Measurements from ENCODE around the gene SEZ6L2.
"Not testable (repeated sequence)": the region's sequence is repeated elsewhere in the genome, so short reads cannot be mapped to it uniquely, and the experiment has no call there.

The SEZ6L2 gene

DNA sequence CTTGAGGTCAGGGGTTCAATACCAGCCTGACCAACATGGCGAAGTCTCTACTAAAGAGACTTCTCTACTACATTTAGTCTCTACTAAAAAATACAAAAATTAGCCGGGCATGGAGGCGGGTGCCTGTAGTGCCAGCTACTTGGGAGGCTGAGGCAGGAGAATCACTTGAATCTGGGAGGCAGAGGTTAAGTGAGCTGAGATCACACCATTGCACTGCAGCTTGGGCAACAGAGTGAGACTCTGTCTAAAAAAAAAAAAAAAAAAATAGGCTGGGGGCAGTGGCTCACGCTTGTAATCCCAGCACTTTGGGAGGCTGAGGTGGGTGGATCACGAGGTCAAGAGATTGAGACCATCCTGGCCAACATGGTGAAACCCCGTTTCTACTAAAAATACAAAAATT is 10.5 kb upstream of the SEZ6L2 start:
- DNase-seq = not testable (repeated sequence)

- DNase-seq = no peak
Observed at GRCh38 chr16:29909391-29909790, 10.0 kb upstream of the SEZ6L2 start.

- no peak for DNase-seq
Observed at GRCh38 chr16:29908719-29909220, 9.4 kb upstream of the SEZ6L2 start.

DNA sequence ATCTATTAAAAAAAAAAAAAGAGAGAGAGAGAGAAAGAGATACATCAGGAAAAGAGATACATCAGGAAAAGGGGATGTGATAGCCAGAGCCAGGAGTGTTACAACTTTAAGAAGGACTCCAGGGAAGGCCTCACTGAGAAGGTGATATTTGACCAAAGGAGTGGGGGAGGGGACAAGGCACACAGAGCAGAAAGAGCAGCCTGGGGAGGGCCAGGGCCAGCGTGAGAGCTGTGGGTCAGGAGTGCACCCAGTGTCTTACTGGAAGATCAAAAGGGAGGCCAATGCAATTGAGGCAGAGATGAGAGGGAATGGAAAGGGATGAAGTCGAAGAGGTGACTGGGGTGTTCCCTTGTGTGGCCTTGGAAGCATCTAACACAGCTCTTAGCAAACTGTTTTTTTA is 8.6 kb upstream of the SEZ6L2 start:
- DNase-seq = no peak

- no peak for DNase-seq
Observed at GRCh38 chr16:29906520-29907244, 7.3 kb upstream of the SEZ6L2 start.

DNA sequence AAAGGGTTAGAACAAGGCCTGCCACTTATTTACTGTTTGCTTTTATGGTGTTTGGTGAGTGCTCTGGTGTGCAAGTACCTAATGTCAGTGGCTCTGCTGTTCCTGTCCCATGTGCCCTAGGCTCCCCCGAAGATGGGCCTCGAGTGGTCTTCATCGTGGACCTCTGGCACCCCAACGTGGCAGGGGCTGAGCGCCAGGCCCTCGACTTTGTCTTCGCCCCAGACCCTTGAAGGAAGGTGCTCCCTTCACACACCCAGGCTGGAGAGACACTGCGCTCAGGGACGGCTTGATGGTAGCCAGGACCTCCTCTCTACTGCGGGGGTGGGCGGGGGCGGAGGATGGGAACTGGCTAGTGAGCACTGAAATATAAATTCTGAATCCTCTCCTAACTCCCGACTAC is 6.3 kb upstream of the SEZ6L2 start:
- DNase-seq = no peak

DNA sequence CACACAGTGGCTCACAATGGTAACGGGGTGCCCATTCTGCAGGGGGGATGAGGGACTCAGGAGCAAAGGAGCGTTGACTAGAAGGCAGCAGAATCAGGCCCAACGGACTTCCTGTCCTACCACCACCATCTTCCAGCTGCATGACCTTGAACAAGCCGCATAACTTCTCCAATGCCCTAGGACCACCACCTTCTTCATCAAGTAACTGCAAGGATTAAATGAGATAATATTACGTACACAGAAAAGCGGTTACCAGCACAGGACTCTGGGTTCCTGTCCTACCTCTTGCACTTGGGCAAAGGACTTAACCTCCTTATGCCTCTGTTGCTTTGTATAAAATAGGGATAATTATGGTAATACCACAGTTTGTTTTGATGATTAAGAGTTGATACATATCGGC is 5.6 kb upstream of the SEZ6L2 start:
- no peak for DNase-seq

- DNase-seq = no peak
Observed at GRCh38 chr16:29903590-29903989, 4.2 kb upstream of the SEZ6L2 start.

- no peak for DNase-seq
Observed at GRCh38 chr16:29901607-29901945, 2.2 kb upstream of the SEZ6L2 start.

GRCh38 chr16:29900888-29901606 is 1.7 kb upstream of the SEZ6L2 start:
- DNase-seq = no peak

DNA sequence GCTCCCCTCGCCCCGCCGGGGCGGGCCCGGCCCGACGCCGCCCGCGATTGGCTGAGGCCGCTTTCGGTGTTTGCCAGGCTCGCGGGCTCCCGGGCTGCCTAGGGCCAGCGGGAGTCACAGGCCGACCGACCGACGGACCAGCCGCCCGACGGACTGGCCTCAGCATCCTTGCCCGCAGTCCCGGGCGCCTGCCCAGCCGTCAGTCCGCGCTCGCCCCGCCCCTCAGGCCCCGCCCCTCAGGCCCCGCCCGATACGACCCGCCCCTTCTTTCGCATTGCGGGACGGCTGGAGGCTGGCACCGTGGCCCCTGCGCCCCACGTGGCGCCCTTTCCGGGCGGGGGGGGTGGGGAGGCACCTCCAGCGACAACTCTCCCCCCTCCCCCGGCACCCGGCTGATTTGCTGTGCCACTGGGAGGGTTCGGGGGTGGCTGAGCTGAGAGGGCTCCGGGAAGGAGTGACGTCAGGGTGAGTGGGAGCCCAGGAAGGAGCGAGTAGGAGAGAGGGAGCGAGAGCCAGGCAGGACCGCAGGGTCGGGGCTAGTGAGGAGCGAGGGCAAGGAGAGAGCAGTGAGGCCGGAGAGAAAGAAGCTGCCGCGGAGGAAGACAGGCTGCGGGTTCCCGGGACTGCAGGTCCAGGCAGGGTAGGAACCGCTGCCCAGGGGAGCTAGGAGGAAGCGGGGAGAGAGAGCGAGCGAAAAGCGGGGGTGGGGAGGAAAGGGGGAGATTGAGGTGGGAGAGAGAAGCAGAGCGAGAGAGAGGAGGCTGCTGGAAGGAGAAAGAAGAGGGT is 945 bp upstream of the SEZ6L2 start, which contains the start of gene ASPHD1:
ASPHD1 (plus strand) TSS at position 387 of the 786 bp plus-strand sequence. CDS start 484 bp downstream, outside the sequence.
- DNase-seq = peak; percentile 89

- no peak for DNase-seq
Observed at GRCh38 chr16:29898804-29899515, 390 bp downstream of the SEZ6L2 start.

- DNase-seq = peak; percentile 60
Observed at GRCh38 chr16:29898135-29898803, 1.1 kb downstream of the SEZ6L2 start.

GRCh38 chr16:29897333-29897732 is 2.0 kb downstream of the SEZ6L2 start:
- DNase-seq = no peak

DNA sequence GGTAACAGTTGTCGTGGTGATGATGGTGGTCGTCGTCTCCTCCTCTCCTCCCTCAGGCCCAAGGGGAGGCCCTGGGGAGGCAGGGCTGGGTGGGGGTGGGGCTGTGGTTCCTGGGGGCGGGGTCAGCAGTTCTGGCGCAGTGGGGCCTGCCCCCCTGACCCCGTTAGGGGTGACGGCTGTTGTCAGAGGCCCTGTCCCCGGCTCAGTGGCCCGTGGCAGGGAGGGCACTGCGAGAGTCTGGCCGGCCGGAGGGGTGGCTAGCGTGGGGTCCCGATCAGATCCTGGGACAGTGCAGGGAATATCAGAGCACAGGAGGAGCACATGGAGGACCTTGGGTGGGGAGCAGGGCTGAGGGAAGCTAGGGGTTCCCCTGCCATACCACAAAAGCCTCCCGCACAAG is 2.5 kb downstream of the SEZ6L2 start:
- no peak for DNase-seq

DNA sequence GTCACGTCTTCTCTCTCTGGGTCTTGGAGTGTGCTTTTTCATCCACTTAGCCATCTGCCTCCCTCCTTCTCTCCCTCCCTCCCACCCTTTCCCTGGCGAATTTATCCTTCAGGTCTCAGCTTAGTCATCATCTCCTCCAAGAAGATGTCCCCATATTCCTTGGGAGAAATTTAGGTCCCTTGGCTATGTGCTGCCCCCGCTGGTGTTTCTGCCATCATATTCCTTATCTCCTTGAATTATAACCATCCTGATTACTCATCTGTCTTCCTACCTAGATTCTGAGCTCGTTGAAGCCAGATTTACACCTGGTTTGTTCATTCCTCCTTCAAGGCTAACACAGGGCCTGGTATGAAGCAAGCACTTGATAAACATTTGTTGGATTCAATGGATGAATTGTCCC is 5.0 kb downstream of the SEZ6L2 start:
- no peak for DNase-seq

DNA sequence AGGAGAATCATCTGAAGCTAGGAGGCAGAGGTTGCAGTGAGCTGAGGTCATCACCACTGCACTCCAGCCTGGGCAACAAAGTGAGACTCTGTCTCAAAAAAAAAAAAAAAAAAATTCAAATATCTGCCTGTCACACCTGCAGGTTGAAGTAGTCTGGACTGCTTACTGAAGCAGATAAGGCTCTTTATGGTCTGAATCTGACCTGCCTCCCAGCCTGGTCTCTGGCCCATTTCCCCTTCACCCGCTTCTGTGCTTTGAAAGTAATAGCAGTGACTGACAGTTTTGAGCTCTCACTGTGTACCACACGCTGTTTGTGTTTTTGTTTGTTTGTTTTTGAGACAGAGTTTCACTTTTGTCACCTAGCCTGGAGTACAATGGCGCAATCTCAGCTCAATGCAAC is 5.8 kb downstream of the SEZ6L2 start:
- no peak for DNase-seq

DNA sequence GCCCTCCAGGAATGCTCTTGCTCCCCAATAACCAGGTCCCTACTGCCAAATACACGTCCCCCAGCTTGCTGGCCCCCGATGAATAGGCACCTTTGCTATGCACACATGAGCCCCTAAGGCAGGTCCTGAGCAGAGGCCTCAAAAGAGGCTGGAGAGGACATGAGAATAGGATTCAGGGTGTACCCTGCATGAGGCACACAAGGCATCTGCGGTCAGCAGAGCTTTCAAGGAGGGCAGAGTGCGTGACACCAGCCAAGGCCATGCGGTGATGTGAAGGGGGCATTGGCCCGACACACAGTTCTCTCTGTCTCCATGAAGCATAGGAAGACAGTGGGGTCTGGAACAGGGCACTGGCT is 6.9 kb downstream of the SEZ6L2 start:
- DNase-seq = no peak

DNA sequence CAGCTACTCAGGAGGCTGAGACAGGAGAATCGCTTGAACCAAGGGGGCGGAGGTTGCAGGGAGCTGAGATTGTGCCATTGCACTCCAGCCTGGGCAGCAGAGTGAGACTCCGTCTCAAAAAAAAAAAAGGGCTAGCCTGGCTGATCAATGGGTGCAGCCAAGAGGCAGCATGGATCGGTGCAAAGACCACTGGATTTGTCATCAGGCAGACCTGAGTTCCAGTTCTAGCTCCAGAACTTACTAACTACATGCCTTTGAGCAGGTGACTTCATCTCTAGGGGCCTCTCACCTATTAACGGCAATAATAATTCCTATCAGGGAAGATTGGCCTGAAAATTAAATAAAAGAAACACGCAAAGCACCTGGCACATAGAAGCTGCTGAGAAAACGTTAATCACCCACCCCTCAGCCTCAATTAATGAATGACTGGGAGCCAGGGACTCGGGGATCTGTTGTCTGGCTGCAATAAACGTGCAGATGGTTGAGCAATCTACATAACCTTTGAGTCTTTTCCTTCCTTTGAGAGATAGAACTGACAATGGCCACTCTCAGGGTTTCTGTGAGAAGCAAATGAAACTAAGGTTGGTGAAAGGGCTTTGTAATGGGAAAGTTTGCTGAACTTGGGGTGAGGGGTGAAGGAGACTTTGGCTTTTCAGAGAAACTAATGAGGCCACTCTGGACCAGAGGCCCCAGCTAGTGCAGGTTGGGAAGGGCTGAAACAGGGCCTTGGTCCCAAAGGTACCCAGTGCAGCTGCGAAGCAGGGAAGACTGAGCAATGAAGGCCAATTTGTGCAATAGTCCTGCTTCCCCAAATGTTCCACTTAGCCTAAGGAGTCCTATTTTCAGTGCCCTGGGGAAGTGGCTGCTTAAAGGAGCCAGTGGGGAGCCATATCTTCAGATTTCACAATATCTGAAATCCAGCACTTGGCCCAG is 7.6 kb downstream of the SEZ6L2 start:
- DNase-seq = no peak

DNA sequence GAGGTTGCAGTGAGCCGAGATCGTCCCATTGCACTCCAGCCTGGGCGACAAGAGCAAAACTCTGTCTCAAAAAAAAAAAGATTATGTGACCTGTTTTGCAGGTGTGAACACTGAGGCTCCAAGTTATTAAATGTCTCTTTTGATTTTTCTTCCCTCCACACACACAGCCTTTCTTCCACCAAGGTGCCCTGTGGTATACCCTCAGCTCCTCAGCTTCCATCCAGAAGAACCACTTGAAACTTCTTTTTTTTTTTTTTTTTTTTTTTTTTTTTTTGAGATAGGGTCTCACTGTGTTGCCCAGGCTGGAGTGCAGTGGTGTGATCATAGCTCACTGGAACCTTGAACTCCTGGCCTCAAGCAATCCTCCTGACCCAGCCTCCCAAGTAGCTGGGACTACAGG is 10.0 kb downstream of the SEZ6L2 start:
- not testable (repeated sequence) for DNase-seq

DNA sequence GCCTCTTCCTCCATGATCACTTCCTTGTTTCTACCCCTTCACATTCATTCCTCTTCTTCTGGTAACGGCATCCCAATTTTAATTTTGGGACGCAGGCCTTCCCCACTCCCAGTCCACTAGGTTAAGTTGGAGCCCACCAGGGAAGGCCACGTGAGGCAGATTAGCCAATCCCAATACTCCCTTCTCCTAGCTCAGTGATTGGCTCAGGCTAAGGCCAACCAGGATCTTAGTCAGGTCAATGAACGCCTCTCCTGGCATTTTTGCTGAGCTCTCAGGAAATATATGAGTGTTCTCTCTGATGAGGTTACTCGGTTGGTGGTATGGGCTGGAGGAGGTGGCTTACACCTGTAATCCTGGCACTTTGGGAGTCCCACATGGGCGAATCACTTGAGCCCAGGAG is 15.4 kb downstream of the SEZ6L2 start:
- no peak for DNase-seq
